GM12878 (cell line): ENCODE measurements around the gene LIM2. TPM values are rescaled to one million over a fixed set of nuclear protein-coding genes. Genes with fewer than 3 reads are reported as not detected.

Source experiments
- BACH1 ChIP-seq: fragments of 450-650 bp; IDR thresholded peaks from 2 replicates; pipeline ENCODE4 v1.6.1; 2017; ENCODE audit warnings: mild to moderate bottlenecking, borderline replicate concordance
- BRCA1 ChIP-seq: IDR thresholded peaks from 2 replicates; pipeline ENCODE4 v1.6.1; 2011; ENCODE audit warnings: low read depth, low read length, improper control_type of control experiment
- CBX3 ChIP-seq: fragments of 200-600 bp; sonication (generic); IDR thresholded peaks from 2 replicates; pipeline ENCODE4 v1.6.1; 2016; ENCODE audit warnings: low read depth, borderline replicate concordance
- DPF2 ChIP-seq: fragments of 450-650 bp; IDR thresholded peaks from 2 replicates; pipeline ENCODE4 v1.6.1; 2017; ENCODE audit warnings: mild to moderate bottlenecking
- EZH2 ChIP-seq: IDR thresholded peaks from 2 replicates; pipeline ENCODE4 v1.6.1; 2012; ENCODE audit warnings: low read depth, mild to moderate bottlenecking, control low read depth, inconsistent platforms, low read length, borderline replicate concordance; ENCODE audit not compliant: control insufficient read depth
- FOXK2 ChIP-seq: fragments of 450-650 bp; IDR thresholded peaks from 2 replicates; pipeline ENCODE4 v1.6.1; 2017; ENCODE audit warnings: mild to moderate bottlenecking, moderate library complexity
- KLF5 ChIP-seq: fragments of 450-650 bp; IDR thresholded peaks from 2 replicates; pipeline ENCODE4 v1.6.1; 2014; ENCODE audit warnings: mild to moderate bottlenecking; ENCODE audit not compliant: partially characterized antibody
- MEF2B ChIP-seq: fragments of 450-650 bp; IDR thresholded peaks from 2 replicates; pipeline ENCODE4 v1.6.1; 2018; ENCODE audit warnings: mild to moderate bottlenecking, moderate library complexity; ENCODE audit not compliant: partially characterized antibody, poor library complexity, severe bottlenecking
- NFIC ChIP-seq: IDR thresholded peaks from 2 replicates; pipeline ENCODE4 v1.6.1; 2012; ENCODE audit warnings: low read depth, mild to moderate bottlenecking, inconsistent platforms, low read length, moderate library complexity
- PAX8 ChIP-seq: fragments of 450-650 bp; IDR thresholded peaks from 2 replicates; pipeline ENCODE4 v1.6.1; 2017; ENCODE audit warnings: mild to moderate bottlenecking, moderate library complexity
- POLR2AphosphoS2 ChIP-seq: IDR thresholded peaks from 2 replicates; pipeline ENCODE4 v1.6.1; 2011; ENCODE audit warnings: low read depth, mild to moderate bottlenecking, low read length, improper control_type of control experiment, moderate library complexity
- RAD21 ChIP-seq: IDR thresholded peaks from 2 replicates; pipeline ENCODE4 v1.6.1; 2011; ENCODE audit warnings: mild to moderate bottlenecking, low read depth, low read length, moderate library complexity; ENCODE audit not compliant: insufficient read depth
- RB1 ChIP-seq: fragments of 450-650 bp; formaldehyde crosslinking; IDR thresholded peaks from 2 replicates; pipeline ENCODE4 v1.6.1; 2017; ENCODE audit warnings: mild to moderate bottlenecking, borderline replicate concordance
- SP1 ChIP-seq: IDR thresholded peaks from one replicate; pipeline ENCODE4 v1.6.1; 2011; ENCODE audit warnings: low read depth, low read length
- SRF ChIP-seq, 2 experiments: IDR thresholded peaks; 2 replicates each; pipeline ENCODE4 v1.6.1; 2011; ENCODE audit warnings: low read depth in 2 of 2, low read length in 2 of 2, mild to moderate bottlenecking in 1 of 2, moderate library complexity in 1 of 2
- YBX1 ChIP-seq: fragments of 450-650 bp; IDR thresholded peaks from 2 replicates; pipeline ENCODE4 v1.6.1; 2016; ENCODE audit warnings: antibody characterized with exemption
- ZNF207 ChIP-seq: fragments of 450-650 bp; IDR thresholded peaks from 2 replicates; pipeline ENCODE4 v1.6.1; 2014; ENCODE audit warnings: antibody characterized with exemption, mild to moderate bottlenecking, borderline replicate concordance
- ZNF384 ChIP-seq: IDR thresholded peaks from 2 replicates; pipeline ENCODE4 v1.6.1; 2012; ENCODE audit warnings: low read depth, mild to moderate bottlenecking, low read length, improper control_type of control experiment, borderline replicate concordance
- ZSCAN29 ChIP-seq: fragments of 450-650 bp; IDR thresholded peaks from 2 replicates; pipeline ENCODE4 v1.6.1; 2017; ENCODE audit warnings: mild to moderate bottlenecking, moderate library complexity
- ZZZ3 ChIP-seq: IDR thresholded peaks from 2 replicates; pipeline ENCODE4 v1.6.1; 2011; ENCODE audit warnings: low read depth; ENCODE audit not compliant: control insufficient read depth, insufficient read length
- polyA plus RNA-seq, 11 experiments: library from polyadenylated mRNA; depleted of rRNA in 4 of 11; unstranded in 6 of 11; stranded (reverse) in 5 of 11; fragments of >200 nt; fragmentation: Nextera tagmentation in 4 of 11; fragmentation: Illumina TruSeq in 1 of 11; extraction: Ambion mirVana in 4 of 11; extraction: Trizol in 1 of 11; gene quantifications; 1 replicate in 1 of 11; 2 replicates in 10 of 11; pipeline versions ENCODE4 v1.2.1 to v1.2.3, GENCODE V29; 2011 to 2016; ENCODE audit warnings: inconsistent platforms in 2 of 11, missing spikeins in 2 of 11, low read depth in 1 of 11
- total RNA-seq, 4 experiments: library from RNA; depleted of rRNA in 3 of 4; stranded (reverse); fragments of >200 nt in 3 of 4; fragmentation: Illumina TruSeq in 1 of 4; extraction: Trizol in 1 of 4; gene quantifications; 2 replicates each; pipeline versions ENCODE4 v1.2.1 to v1.2.3, GENCODE V29; 2013 to 2021
- TF ChIP-seq, protein P1 (sequence below): fragments of 150-350 bp; IDR thresholded peaks from 2 replicates; pipeline ENCODE4 v1.6.1; 2014; ENCODE audit warnings: mild to moderate bottlenecking, low read depth, low read length
- TF ChIP-seq, protein P2 (sequence below): IDR thresholded peaks from 2 replicates; pipeline ENCODE4 v1.6.1; 2012; ENCODE audit warnings: low read depth, low read length, improper control_type of control experiment
- TF ChIP-seq, protein P3 (sequence below): fragments of 450-650 bp; IDR thresholded peaks from 2 replicates; pipeline ENCODE4 v1.6.1; 2018; ENCODE audit warnings: mild to moderate bottlenecking, low read depth, moderate library complexity; ENCODE audit not compliant: partially characterized antibody

LIM2 gene
- total and polyA plus RNA-seq, 10 of the 15 experiments (the other 5 are each of a cell fraction or from before 2014, with no cell fraction given): not detected

DNA sequence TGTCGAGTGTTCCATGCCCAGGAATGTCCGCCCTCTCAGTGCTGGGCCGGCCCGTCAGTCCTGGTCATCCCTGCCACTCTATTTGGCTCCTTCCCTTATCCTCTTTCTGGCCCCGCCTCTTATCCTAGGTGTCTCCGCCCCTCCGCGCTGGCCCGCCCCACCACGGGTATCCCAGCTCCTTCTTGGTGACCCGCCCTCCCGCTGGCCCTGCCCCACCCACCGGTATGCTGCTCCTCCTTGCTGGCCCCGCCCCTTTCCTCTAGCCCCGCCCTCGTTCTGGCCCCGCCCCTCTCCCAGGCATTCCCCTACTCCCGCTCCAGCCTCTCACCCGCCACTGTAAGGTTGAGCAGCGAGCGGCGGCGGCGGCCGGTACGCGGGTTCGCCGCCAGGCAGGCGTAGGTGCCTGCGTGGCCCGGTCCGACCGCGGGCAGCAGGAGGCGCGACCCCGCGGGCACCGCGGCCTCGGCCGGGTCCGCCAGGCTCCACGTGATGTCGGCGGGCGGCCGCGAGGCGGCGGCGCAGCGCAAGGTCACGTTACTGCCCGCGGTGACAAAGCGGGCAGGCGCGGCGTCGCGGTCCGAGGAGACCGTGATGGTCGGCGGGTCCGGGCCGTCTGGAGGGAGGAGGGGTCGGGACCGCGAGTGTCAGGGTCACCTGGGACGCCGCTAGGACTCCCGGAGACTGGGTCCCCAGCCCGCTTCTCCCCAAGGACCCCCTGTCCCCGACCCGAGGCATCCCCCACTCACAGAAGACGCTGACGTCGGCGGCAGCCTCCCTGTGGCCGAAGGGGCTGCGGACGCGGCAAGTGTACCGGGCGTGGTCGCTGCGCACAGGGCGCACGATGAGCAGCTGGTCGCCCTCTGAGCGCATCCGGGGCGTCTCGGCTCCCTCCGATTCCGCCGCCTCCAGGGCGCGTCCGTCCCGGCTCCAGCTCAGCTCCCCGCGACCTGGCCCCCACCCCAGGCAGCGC lies 47.8 kb downstream of the LIM2 start (continued):
- TF ChIP-seq RB1 (peak; percentile 84; the same call in 1 of the 2 replicates), KLF5 (peak; percentile 41), SRF (IDR thresholded peaks at IDR 0.05; ENCODE audit: low read depth in 2 of 2, low read length in 2 of 2) (no peak), BACH1 (peak; percentile 78), FOXK2 (no peak), BRCA1 (no peak), PAX8 (no peak), DPF2 (peak; percentile 81), ZZZ3 (no peak), CBX3 (no peak), YBX1 (no peak), NFIC (no peak), POLR2AphosphoS2 (no peak), MEF2B (no peak), SP1 (peak; percentile 7), ZNF207 (no peak), EZH2 (no peak), ZSCAN29 (peak; percentile 58; the same call in 1 of the 2 replicates), RAD21 (peak; percentile 43; the same call in 1 of the 2 replicates), ZNF384 (no peak)
- TF ChIP-seq, protein P1, sequence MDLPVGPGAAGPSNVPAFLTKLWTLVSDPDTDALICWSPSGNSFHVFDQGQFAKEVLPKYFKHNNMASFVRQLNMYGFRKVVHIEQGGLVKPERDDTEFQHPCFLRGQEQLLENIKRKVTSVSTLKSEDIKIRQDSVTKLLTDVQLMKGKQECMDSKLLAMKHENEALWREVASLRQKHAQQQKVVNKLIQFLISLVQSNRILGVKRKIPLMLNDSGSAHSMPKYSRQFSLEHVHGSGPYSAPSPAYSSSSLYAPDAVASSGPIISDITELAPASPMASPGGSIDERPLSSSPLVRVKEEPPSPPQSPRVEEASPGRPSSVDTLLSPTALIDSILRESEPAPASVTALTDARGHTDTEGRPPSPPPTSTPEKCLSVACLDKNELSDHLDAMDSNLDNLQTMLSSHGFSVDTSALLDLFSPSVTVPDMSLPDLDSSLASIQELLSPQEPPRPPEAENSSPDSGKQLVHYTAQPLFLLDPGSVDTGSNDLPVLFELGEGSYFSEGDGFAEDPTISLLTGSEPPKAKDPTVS: no peak
- TF ChIP-seq, protein P2, sequence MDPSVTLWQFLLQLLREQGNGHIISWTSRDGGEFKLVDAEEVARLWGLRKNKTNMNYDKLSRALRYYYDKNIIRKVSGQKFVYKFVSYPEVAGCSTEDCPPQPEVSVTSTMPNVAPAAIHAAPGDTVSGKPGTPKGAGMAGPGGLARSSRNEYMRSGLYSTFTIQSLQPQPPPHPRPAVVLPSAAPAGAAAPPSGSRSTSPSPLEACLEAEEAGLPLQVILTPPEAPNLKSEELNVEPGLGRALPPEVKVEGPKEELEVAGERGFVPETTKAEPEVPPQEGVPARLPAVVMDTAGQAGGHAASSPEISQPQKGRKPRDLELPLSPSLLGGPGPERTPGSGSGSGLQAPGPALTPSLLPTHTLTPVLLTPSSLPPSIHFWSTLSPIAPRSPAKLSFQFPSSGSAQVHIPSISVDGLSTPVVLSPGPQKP: no peak
- TF ChIP-seq, protein P3, sequence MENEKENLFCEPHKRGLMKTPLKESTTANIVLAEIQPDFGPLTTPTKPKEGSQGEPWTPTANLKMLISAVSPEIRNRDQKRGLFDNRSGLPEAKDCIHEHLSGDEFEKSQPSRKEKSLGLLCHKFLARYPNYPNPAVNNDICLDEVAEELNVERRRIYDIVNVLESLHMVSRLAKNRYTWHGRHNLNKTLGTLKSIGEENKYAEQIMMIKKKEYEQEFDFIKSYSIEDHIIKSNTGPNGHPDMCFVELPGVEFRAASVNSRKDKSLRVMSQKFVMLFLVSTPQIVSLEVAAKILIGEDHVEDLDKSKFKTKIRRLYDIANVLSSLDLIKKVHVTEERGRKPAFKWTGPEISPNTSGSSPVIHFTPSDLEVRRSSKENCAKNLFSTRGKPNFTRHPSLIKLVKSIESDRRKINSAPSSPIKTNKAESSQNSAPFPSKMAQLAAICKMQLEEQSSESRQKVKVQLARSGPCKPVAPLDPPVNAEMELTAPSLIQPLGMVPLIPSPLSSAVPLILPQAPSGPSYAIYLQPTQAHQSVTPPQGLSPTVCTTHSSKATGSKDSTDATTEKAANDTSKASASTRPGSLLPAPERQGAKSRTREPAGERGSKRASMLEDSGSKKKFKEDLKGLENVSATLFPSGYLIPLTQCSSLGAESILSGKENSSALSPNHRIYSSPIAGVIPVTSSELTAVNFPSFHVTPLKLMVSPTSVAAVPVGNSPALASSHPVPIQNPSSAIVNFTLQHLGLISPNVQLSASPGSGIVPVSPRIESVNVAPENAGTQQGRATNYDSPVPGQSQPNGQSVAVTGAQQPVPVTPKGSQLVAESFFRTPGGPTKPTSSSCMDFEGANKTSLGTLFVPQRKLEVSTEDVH: no peak
